Skin of body (tissue), 2 donors: Measurements from ENCODE around the gene KIR2DL1. TPM values are rescaled to one million over a fixed set of nuclear protein-coding genes. Genes with fewer than 3 reads are reported as not detected.
"Not testable (repeated sequence)": the region's sequence is repeated elsewhere in the genome, so short reads cannot be mapped to it uniquely, and the experiment has no call there.

ENCODE experiments used
- DNase-seq: peaks from one replicate; lab custom pipeline; 2025; lab: John Stamatoyannopoulos, UW
- total RNA-seq: library from RNA; depleted of rRNA; stranded (reverse); fragments of >200 nt; gene quantifications from one replicate; pipeline ENCODE4 v1.2.3, GENCODE V29; 2014

KIR2DL1 gene
- total RNA-seq, 1 donor from 2014 or later = not detected

GRCh38 chr19:54771018-54771960 is 1.7 kb downstream of the KIR2DL1 start:
- not testable (repeated sequence) for DNase-seq

DNA sequence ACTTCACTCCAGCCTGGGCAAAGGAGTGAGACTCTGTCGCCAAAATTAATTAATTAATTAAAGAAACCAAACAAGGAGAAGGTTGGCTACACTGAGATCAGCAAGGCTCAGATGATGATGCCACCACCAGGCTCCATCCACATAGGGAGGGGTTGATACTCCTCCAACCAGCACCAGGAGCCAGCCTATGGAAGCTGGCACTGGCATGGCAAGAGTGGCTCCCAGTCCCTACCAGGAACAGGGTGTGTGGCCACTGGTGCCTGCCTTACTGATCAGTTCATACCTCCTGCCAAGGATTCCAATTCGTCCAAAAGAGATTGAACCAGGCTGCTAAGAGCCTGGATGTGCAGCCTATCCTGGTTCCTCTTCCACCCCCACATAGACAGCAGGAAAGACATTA is 3.1 kb downstream of the KIR2DL1 start:
- DNase-seq = not testable (repeated sequence)

- not testable (repeated sequence) for DNase-seq
Measured at GRCh38 chr19:54775095-54775815, 5.7 kb downstream of the KIR2DL1 start.

DNA sequence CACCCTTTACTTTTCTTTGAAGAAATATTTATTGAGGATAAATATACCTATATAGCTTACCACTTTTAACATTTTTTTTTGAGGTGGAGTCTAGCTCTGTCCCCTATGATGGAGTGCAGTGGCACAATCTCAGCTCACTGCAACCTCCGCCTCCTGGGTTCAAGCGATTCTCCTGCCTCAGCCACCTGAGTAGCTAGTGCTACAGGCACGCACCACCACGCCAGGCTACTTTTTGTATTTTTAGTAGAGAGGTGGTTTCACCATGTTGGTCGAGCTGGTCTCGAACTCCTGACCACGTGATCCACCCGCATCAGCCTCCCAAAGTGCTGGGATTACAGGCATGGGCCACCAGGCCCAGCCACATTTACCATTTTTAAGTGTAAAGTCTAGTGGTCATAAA is 6.2 kb downstream of the KIR2DL1 start:
- not testable (repeated sequence) for DNase-seq

DNA sequence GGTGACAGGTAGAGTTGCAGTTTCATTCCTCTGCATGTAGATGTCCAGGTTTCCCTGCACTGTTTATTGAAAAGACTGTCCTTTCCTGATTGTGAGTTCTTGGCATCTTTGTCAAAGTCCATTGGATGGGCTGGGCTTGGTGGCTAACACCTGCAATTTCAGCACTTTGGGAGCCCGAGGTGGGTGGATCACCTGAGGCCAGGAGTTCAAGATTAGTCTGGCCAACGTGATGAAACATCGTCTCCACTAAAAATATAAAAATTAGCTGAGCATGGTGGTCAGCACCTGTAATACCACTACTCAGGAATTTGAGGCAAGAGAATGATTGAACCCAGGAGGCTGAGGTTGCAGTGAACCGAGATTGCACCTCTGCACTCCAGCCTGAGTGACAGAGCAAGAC is 8.3 kb downstream of the KIR2DL1 start:
- not testable (repeated sequence) for DNase-seq

DNA sequence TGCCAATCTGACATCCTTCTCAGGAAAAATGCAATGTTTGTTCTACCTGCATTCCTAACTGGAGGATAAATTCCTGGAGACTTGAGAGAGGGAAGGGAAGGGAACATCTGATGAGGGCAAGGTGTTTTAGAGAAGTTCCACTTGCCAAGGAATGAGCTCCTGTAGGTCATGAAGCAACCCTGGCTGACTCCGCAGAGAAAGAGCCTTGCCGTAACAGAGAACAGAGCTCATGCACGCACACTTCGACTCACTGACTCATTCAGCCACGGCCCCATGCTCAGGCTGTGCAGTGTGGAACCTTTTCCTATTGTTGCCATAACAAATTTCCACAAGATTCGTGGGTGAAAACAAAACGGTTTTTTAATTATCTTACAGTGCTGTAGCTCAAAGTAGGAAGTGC is 9.3 kb downstream of the KIR2DL1 start:
- not testable (repeated sequence) for DNase-seq

DNA sequence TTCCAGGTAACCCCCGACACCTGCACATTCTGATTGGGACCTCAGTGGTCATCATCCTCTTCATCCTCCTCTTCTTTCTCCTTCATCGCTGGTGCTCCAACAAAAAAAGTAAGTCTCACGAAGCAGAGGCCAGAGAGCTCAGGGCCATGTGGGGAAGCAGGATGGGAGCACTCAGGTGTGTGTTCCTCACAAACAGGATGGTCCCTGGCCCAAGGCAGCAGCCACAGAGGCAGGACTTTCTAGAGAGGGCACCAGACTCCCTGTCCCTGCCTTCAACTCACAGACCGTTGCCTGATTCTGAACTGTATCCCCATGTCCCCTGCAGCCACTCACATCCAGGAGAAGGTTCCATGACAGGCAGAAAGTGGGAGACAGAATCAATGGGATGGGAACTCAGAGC is 13.3 kb downstream of the KIR2DL1 start:
- DNase-seq = not testable (repeated sequence)

- not testable (repeated sequence) for DNase-seq
Measured at GRCh38 chr19:54786091-54786723, 16.6 kb downstream of the KIR2DL1 start.

- not testable (repeated sequence) for DNase-seq
Measured at GRCh38 chr19:54788154-54788553, 18.6 kb downstream of the KIR2DL1 start.

- DNase-seq = no peak
Measured at GRCh38 chr19:54790711-54791110, 21.1 kb downstream of the KIR2DL1 start.

- no peak for DNase-seq
Measured at GRCh38 chr19:54791476-54791875, 21.9 kb downstream of the KIR2DL1 start.

- no peak for DNase-seq
Measured at GRCh38 chr19:54792814-54793213, 23.2 kb downstream of the KIR2DL1 start.

DNA sequence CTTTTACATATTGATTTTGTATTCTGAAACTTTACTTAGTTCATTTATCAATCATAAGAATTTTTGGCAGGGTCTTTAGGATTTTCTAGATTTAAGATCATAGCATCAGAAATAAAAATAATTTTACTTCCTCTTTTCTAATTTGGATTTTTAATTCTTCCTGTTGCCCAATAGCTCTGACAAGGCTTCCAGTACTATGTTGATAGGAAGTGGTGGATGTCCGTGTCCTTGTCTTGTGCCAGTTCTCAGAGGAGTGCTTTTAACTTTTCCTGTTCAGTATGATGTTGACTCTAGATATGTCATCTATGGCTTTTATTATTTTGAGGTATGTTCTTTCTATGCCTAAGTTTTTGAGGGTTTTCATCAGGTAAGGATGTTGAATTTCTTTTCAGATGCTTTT is 26.2 kb downstream of the KIR2DL1 start:
- no peak for DNase-seq

GRCh38 chr19:54803410-54803809 is 33.8 kb downstream of the KIR2DL1 start, which contains the start of gene KIR2DL4:
Gene KIR2DL4, plus strand, starts transcription at chr19:54803610. Its CDS starts 42 bp downstream, at chr19:54803652.
- DNase-seq = no peak

DNA sequence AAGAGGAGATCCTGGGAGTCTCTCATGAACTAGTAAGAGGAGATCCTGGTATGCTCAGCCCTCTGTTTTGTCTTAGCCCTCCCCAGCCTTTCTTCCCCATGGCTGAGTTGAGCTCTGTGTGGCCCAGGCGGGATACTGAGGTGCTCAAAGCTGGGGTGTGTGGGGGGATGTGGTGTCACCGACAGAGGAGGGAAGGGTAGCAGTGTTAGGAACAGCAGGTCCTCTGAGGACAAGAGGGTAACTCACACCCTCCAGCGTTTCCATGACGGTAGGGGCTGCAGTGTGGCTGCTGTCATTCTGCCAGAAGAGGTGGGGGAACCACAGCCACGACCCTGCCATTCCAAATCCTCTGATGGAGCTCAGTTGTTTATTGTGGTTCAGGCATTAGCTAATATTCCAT is 34.5 kb downstream of the KIR2DL1 start:
- no peak for DNase-seq

DNA sequence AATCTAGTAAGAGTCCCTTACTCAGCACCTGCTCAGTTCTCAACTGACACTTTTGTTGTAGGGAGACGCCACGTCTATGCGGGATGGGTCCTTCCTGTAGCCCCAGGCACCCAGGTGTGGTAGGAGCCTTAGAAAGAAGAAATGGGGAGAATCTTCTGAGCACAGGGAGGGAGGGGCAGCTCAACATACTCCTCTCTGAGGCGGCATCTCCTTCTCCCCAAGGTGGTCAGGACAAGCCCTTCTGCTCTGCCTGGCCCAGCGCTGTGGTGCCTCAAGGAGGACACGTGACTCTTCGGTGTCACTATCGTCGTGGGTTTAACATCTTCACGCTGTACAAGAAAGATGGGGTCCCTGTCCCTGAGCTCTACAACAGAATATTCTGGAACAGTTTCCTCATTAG is 35.0 kb downstream of the KIR2DL1 start:
- DNase-seq = no peak

DNA sequence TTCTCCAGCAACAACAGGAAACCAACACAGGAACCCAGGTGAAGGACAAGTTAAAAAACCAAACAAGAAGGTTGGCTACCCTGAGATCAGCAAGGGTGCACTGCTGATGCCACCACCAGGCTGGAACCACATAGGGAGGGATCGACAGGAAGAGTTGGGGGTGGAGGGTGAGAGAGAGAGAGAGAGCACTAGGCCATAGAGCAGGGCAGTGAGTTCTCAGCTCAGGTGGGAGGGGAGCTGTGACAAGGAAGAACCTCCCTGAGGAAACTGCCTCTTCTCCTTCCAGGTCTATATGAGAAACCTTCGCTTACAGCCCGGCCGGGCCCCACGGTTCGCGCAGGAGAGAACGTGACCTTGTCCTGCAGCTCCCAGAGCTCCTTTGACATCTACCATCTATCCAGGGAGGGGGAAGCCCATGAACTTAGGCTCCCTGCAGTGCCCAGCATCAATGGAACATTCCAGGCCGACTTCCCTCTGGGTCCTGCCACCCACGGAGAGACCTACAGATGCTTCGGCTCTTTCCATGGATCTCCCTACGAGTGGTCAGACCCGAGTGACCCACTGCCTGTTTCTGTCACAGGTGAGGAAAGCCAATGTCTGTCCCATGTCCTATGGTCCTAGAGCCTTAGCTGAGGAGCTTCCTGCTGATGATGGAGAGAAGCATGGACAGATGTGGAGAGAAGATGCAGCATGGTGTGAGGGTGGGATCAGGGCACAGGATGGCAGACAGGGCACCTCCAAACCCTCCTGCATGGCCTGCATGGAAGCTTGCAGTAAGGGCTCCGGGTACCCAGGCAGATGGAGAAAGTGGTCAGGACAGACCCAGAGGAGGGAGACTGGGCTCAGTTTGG is 36.3 kb downstream of the KIR2DL1 start:
- DNase-seq = no peak

- no peak for DNase-seq
Measured at GRCh38 chr19:54806516-54806838, 36.9 kb downstream of the KIR2DL1 start.

- DNase-seq = not testable (repeated sequence)
Measured at GRCh38 chr19:54814571-54814970, 45.0 kb downstream of the KIR2DL1 start.

DNA sequence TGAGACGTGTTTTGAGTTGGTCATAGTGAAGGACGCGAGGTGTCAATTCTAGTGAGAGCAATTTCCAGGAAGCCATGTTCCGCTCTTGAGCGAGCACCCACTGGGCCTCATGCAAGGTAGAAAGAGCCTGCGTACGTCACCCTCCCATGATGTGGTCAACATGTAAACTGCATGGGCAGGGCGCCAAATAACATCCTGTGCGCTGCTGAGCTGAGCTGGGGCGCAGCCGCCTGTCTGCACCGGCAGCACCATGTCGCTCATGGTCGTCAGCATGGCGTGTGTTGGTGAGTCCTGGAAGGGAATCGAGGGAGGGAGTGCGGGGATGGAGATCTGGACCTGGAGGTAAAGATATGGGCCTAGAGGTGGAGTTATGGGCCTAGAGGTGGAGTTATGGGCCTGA is 46.7 kb downstream of the KIR2DL1 start, which contains the start of gene KIR3DL1:
Gene KIR3DL1 (plus strand): TSS at position 218 of the 400 bp plus-strand sequence.
- DNase-seq = not testable (repeated sequence)
